ENCODE data around the gene P2RX6.

The P2RX6 gene

DNA sequence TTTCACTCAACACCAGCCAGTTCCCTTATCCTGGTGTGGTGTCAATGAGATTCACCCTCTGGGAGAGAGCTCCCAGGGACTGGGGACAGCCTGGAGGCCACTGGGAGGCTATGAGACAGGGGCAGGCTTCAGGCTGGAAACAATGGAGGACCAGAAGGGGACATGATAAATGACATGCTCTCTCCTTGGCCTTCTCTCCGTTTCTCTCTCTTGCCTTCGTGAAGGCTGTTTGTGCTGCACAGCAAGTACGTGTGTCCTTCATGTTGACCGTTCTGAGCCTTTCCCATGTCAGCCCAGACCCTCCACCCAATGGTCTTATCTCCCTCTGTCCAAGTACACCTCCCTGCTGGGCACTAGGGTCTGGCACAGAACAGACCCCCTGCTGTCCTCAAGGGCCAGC is 34.4 kb upstream of the P2RX6 start:
- DNase-seq: no peak

DNA sequence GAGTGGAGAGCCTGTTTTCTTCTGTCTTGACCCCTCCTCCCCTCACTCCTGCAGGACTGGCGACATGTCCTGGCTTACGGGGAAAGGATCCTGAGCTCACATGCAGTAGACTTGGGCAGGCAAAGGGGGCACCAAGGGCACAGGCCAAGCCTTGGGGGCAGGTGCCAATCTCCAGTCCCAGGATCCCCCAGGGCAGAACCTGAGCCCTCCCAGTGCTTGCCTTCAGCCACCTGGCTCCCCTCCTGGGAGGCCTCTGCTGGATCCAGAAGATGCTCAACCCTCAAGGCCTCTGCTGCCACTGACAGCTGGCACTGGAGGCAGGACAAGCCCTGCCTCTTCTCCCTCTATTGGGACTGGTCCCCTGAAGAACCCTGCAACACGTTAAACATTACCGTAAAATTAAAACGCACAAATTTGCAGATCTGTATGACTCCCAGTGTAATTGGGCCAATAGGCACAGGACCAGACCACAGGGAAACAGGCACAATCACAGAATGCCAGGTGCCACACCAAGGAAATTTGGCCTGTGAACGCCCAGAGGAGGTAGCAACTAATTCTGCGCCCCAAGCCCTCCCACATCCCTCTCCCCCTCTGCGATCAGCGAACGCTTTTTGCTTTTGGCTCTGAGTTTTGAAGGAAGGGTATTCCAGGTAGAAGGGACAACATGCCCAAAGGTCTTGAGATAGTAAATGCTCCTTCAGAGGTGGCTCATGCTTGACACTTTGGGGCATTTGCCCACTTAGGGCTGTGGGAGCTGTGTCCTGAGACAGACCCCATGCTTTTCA is 33.8 kb upstream of the P2RX6 start:
- DNase-seq: no peak

DNA sequence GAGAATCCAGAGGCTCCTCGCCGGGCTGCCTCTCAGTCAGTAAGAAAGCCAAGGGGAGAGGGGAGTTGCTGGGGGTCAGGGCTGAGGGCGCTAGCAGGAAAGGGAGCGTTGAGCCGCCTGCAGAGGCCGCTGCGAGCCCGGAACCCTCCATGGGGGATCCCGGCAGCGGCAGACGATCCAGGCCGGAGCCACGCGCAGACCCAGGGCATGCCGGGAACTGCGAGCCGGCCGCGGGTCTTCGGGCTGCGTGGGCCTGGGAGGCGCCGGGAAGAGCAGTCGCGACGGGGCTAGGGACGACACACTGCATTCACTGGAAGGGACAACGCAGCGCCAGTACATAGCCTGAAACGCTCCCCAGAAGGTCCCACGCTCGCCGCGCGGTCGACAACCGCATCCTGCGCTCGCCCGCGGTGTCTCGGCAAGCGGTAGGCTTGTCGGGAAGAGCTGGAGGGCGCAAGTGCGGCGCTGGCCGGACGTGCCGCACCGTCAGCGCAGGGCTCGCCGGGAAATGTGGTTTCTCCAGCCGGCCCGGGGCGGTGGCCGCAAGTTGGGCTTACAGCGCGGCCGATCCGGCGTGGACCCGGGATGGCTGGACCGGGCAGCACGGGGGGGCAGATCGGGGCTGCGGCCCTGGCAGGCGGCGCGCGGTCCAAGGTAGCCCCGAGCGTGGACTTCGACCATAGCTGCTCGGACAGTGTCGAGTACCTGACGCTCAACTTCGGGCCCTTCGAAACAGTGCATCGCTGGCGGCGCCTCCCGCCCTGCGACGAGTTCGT is 33.0 kb upstream of the P2RX6 start, which contains the start of gene LZTR1:
Gene LZTR1 (plus strand): TSS at position 511 of the 776 bp plus-strand sequence. CDS start 75 bp downstream, at position 586.
- DNase-seq: peak; percentile 84

DNA sequence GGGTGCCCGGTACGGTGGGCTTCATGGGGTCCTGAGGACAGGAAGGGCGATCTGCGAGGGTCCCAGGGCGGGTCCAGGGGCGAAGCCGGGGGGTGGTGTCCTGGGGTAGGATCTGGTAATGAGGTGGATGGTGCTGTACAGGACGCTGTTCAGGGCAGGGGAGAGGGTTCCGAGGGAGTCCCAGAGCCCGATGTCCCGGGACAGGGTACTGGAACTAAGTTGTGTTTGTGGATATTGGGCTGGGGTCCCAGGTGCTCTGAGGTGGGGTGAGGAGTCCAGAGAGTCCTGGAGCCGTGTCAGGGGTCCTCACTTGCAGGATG is 32.4 kb upstream of the P2RX6 start:
- DNase-seq: no peak

DNA sequence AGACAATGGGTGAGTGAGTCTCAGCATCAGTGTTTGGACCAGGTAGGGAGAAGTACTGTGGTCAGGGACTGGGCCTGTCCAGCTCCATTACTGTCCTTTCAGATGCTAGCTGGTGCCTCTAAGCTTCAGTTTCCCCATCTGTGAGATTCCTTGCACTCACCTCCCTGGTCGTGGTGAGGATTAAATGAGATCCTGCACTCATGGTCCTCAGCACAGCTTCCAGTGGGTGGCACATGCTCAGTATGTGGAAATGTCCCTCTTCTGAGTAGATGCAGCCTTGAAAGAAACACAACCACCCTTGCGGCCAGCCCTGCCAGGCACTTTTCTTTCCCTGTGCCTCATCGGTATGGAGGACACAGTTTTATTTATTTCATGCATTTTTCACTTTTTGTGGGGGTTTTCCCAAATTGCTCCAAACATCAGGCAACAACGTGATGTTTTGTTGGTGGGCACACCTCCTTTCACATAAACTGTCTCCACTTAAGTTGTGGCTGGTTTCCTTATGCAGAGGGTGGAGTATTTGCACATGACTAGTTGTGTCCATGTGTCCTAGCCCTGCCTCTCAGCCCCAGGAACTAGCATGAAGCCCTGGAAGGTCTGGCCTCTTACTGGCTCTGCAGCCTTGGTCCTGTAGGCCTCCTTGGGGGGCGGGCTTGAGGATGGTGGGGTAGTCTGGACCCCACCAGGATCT is 31.7 kb upstream of the P2RX6 start:
- no peak for DNase-seq

DNA sequence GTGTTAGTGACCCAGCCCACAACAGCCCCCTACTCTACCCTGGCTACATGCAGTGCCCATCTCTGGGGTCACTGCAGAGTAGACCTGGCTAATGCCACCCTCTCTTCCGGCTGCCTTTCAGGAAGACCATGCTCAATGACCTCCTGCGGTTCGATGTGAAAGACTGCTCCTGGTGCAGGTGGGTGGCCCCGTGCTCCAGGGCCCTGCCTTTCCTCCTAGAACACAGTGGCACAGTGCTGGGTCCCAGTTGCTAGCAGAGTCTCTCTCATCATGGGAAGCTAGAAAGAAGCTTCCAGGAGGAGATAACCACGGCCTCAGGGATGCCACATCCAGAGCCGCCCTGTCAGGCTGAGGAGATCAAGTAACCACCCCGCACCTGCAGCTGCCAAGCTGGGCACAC is 29.2 kb upstream of the P2RX6 start:
- DNase-seq: no peak

DNA sequence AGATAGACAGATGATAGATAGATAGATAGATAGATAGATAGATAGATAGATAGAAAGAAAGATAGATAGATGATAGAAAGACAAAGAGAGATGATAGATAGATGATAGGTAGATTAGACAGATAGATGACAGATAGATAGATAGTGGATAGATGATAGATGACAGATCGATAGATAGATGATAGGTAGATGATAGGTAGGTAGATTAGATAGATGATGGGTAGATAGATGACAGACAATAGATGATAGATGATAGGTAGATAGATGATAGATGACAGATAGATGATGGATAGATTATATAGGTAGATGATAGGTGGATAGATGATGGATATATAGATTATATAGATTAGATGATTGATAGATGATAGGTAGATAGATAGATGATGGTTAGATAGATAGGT is 28.6 kb upstream of the P2RX6 start:
- DNase-seq: no peak

DNA sequence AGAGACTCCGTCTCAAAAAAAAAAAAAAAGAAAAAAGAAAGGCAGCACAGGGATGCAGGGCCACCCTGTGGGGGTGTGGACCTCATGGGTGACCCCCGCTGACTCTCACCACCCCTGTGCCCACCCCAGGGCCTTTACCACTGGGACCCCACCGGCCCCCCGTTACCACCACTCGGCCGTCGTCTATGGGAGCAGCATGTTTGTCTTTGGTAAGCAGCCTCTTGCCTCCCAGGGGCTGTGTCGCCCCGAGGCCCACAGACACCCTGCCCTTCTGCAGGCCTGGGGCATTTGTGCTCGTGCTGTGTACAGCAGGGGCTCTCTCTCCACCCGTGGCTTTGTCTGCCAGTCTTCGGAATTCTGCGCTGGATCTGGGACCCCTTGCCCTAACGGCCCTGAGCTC is 27.6 kb upstream of the P2RX6 start:
- no peak for DNase-seq

DNA sequence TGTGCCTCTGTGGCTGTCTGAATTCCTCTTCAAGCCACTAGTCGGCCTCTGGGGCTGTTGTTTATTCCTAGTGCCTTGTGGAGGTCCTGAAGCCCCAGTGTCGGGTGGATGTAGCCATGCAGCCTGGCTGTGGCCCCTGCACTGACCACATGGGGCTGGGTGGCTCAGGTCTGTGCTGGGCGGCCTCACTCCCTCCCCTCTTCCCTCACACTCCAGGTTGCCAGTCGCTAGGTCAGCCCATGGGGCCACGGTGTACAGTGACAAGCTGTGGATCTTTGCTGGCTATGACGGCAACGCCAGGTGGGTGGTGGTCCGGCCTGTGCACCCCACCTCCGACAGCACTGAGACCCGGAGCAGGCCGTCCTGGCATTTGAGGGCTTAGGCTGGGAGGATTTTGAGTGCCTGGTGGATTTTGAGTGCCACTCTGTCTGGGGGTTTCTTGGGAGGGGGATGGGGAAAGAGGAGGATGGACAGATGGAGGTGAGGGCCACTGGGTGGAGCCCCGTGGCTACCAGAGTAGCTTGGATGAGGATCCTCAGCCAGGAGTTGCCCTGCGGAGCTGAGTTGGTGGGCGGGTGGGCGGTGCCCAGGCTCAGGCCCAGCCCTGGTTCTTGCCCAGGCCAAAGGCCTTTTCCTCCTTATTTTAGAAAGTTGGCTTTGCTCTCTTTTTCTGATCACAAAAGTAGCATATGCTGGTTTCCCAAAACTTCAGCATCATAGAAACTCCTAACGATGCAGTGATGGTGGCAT is 26.2 kb upstream of the P2RX6 start:
- DNase-seq: no peak

DNA sequence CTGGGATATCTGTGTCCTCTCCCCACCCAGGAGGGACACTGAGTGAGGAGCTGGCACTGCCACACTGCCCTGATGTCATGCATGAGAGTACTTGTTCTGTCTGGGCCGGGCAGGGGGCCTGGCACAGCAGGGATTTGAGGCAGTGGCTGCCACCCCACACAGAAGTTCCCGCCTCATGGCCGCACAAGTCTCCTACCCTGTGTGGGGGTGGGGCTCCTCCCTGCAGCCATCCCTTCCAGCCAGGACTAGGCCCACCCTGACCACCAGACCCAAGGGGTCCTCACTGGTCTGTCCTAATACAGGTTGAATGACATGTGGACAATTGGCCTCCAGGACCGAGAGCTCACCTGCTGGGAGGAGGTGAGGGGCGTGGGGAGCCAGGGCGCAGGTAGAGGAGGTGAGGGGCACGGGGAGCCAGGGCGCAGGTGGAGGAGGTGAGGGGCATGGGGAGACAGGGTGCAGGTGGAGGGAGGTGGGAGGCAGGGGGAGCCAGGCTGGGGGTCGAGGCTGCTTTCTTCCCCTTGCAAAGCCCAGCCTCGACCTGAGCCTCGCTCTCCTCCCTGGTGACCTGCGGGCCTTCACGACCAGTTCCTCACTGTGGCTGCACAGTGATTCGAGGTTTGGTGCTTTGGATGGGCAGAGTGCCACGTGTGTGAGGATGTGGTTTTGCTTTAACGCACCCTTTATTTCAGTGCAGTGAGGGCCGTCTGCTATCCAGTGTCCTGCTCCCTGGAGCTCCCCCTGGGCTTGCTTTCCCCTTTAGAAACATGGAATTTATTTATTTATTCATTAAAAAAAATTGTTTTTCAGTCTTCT is 25.4 kb upstream of the P2RX6 start:
- DNase-seq: no peak

DNA sequence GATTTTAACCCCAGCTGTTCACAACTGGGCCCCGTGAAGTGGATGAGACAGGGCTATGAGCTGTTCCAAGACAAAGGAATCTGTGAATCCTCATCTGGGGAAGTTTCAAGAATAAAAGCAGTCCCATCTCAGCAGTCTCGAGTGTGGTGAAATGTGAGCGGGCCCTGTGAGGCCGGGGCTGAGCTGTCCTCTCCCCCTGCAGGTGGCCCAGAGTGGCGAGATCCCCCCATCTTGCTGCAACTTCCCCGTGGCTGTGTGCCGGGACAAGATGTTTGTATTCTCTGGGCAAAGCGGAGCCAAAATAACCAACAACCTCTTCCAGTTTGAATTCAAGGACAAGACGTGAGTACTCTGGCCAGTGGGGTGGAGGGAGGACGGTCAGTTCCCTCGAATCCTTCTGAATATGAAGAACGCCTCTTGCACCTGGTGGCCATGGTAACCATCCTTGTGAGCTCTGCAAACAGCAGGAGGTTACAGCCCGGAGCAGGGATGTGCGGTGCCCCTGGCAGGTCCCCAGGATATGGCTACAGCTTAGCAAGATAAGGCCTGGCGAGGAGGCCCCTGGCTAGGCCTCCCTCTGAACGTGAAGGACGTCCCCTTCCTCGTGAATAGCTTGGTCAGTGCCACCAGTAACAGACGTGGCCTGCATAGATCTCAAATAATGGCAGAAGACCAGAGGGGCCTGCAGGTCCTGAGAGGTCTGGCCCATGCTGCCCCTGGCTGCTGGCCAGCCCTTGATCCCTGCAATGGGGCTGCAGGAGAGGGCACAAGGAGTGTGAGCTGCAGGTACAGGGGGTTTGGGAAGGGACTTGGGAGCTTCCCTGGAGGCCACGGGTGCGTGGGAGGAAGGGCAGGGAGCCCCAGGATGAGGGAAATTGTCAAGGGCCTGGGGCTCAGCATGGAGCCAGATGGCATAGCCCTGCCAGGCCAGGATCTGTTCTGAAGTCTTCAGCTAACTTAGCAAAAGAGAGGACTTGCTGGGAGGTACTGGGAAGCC is 24.5 kb upstream of the P2RX6 start:
- DNase-seq: no peak

DNA sequence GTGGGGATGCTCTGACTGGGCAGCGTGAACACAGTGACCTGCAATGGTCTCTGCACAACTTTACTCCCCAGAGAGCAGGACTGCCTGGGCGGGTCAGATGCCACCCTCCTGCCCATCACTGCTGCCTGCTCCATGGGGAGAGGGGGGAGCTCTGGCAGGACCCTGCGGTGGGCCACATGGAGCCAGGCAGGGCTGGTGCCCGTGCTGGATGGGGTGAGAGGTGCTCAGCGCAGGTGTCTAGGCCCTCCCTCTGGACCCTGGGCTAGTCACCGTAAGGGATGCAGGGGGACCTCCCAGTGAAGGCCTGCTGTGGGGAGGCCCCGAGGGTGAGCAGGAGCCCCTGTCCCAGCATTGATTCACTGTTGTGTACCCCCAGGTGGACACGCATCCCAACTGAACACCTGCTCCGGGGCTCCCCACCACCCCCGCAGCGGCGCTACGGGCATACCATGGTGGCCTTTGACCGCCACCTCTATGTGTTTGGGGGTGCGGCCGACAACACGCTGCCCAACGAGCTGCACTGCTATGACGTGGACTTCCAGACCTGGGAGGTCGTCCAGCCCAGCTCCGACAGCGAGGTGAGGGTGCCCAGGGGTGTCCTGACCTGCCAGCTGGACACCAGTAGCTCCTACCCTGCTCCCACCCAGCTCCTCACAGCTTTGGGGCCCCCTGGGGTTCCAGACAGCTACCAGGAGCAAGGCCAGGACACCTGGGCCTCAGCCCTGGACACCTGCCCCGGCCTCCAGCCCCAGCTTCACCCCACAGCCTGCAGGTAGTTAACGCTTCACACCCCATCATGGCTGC is 23.5 kb upstream of the P2RX6 start:
- DNase-seq: no peak

DNA sequence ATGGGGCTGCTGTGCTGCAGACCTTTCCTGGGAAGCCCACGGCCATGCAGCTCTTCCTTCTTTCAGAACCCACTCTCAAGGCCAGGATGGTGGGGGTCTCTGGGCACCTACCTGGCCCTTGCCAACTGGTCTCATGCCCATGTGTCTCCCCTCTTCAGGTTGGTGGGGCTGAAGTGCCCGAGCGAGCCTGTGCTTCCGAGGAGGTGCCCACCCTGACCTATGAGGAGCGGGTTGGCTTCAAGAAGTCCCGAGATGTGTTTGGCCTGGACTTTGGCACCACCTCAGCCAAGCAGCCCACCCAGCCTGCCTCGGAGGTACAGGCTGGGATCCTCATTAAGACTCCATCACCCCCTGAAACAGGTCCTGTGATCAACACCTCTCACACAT is 22.9 kb upstream of the P2RX6 start:
- no peak for DNase-seq

DNA sequence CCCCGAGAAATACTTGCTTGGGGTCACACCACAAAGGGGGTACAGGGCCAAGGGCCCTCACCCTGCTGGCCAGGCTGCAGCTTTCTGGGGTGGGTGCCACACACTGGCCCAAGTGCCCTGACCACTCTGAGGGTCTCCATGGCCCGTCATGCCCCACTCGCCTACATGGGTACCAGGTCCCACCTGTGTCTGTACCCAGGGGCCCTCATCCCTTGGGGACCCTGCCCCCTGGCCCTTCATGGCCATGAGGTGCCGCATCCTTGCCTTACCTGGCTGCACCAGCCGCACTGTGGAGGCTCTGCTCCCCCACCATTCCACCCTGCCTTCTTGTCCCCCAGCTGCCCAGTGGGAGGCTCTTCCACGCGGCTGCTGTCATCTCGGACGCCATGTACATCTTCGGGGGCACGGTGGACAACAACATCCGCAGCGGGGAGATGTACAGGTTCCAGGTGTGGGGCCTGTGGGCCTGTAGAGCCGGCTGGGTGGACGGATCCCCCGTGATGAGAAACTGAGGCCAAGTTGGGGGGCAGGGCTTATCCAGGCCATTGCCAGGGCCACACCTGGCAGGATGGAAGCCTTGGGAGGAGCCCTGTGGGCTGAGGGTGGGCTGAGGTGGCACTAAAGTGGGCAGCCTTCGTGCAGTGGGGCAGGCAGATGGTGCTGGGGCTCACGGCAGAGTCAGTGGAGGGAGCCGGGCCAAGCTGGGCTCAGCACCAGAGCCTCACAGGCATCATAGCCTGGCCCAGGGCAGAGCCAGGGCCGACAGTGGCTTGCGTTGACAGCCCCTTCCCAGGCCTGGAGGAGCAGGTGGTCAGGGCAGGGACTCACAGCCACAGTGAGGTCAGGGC is 22.3 kb upstream of the P2RX6 start:
- DNase-seq: no peak

DNA sequence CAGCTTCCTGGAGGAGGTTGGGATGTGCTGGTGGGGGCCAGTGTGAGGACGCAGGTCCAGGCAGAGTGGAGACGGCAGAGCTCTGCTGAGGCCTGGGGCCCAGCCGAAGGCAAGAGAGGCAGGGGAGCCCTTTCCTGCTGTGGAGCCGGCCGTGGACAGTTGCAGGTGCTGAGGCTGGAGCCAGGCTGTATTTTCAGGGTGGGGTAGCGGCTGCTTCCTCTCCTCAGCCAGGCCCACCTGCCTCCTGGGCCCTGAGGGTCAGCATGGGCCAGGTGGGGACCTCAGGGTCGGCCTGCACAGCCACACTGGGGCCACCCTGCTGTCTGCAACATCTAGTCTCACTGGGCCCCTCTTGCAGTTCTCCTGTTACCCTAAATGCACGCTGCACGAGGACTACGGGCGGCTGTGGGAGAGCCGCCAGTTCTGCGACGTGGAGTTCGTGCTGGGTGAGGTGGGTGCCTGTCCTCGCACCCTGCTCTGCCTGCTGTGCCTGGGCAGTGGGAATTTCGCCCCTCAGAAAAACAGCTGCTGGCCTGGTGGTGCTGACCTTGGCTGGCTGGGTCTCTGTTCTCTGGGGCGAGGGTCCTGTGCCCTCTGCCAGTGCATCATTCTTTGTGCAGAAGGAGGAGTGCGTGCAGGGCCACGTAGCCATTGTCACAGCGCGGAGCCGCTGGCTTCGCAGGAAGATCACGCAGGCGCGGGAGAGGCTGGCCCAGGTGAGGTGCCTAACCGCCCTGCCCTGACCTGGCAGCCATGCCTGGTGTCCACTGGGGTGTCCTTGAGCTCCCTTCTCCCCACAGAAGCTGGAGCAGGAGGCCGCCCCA is 21.4 kb upstream of the P2RX6 start:
- no peak for DNase-seq

DNA sequence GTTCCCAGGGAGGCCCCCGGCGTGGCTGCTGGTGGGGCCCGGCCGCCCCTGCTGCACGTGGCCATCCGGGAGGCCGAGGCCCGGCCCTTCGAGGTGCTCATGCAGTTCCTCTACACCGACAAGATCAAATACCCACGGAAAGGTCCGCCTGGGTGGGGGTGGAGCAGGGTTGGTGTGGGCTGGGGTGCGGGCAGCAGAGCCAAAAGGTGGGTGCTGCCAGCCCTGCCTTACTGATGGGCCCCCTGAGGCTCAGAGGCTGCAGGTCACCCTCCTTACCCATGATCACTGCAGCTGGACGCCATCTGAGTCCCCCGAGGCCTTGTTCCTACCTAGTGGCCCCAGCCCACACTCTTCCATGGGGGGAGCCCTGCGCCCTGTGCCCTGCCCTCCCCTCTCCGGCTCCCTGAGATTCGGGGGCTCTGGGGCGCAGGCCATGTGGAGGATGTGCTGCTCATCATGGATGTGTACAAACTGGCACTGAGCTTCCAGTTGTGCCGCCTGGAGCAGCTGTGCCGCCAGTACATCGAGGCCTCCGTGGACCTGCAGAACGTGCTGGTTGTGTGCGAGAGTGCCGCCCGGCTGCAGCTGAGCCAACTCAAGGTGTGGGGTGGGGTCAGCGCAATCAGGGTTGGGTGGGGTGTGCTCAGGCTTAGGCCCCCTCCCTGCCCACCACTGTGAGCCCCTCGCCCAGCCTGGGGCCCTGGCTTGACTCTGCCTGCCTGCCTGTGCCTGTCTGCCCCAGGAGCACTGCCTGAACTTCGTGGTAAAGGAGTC is 20.6 kb upstream of the P2RX6 start:
- DNase-seq: no peak

DNA sequence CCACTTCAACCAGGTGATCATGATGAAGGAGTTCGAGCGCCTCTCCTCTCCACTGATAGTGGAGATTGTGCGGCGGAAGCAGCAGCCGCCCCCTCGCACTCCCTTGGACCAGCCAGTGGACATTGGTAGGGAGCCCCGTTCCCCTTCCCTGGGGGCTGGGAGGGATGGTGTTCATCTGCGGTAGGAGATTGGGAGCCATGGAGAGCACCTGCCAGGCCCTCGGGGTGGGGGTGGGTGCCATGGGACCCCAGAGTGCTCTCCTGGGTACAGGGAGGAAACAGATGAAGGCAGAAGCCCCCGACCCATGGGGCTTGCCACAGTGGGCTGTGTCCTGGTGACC is 20.1 kb upstream of the P2RX6 start:
- DNase-seq: no peak
